ENCODE data around the gene XCR1.
"Not testable (repeated sequence)": the region's sequence is repeated elsewhere in the genome, so short reads cannot be mapped to it uniquely, and the experiment has no call there.

The XCR1 gene, protein sequence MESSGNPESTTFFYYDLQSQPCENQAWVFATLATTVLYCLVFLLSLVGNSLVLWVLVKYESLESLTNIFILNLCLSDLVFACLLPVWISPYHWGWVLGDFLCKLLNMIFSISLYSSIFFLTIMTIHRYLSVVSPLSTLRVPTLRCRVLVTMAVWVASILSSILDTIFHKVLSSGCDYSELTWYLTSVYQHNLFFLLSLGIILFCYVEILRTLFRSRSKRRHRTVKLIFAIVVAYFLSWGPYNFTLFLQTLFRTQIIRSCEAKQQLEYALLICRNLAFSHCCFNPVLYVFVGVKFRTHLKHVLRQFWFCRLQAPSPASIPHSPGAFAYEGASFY

GRCh38 chr3:46027021-46027705, at the start of gene XCR1:
XCR1 (minus strand) TSS chr3:46027483; CDS start chr3:46021947, 5,536 bp downstream.
- no peak for DNase-seq

DNA sequence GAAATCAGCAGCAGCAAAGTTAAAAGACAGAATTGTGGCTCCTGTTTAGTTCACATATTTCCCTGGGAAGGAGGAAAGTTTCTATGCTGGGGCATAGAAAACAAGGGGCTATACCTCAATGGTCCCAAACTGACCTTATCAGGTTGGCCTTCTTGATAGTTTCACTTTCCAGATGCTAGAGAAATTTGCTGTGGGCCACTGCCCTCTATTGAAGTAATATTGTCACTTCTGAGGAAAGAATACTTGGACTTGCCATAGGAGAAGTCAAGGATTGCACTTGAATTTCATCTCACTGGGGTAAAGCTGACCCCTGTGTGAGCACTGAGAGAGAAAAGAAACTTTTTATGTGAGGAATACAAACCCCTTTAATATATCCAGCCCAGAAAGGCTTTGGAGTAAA, 49.3 kb upstream of the XCR1 start:
- DNase-seq = no peak

DNA sequence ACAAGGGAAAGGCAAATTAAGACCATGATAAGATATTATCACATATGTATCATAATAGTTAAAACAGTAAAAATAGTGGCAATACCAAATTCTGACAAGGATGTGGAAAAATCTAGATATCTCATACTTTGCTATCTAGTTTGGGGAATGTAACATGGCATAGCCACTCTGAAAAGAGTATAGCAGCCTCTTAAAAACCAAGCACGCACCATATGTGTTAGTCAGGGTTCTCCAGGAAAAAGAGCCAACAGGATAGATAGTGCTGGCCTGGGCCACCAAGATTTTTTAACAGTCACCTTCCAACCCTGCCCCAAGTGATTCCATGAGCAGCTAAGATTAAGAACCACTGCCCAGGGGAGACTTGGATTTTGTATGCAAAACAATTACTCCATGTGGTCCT, 48.5 kb upstream of the XCR1 start:
- DNase-seq = no peak

DNA sequence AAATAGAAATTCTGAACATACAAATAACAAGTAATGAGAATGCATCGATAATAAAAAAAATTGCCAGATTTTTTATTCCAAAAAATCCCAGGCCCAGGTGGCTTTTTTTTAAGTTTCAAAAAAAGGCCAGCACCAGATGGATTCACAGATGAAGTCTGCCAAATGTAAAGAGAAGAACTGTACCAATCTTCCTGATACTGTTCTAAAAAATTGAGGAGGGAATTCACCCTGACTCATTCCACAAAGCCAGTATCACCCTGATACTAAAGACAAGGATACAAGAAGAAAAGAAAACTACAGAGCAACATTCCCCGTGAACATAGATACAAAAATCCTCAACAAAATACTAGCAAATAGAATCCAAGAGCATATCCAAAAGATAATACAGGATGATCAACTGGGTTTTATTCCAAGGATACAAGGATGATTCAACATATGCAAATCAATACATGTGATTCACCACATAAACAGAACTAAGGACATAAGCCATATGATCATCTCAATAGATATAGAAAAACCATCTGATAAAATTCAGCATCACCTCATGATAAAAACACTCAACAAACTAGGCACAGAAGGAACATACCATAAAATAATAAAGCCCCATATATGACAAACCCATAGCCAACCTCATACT, 44.1 kb upstream of the XCR1 start:
- no peak for DNase-seq

GRCh38 chr3:46070595-46071093, 43.4 kb upstream of the XCR1 start:
- no peak for DNase-seq

GRCh38 chr3:46068501-46068900, 41.2 kb upstream of the XCR1 start:
- DNase-seq = no peak

DNA sequence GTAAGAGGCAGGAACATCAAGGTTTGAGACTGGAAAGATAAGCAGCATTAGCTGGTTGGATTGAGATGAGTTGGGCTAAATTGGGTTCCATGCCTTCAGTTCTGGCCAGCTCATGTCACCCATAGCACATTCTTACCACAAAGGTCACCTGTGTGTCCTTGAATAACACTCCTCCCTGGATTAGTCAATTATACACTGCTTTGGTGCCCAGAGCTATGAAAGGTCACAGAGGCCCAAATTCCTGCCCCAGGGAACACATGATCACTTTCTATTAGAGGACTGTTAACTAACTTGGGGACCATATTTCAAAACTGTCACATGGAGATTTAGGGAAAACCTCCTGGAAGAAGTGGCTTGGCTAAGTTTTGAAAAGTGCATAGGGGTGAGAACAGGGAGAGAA, 40.1 kb upstream of the XCR1 start:
- DNase-seq = no peak

DNA sequence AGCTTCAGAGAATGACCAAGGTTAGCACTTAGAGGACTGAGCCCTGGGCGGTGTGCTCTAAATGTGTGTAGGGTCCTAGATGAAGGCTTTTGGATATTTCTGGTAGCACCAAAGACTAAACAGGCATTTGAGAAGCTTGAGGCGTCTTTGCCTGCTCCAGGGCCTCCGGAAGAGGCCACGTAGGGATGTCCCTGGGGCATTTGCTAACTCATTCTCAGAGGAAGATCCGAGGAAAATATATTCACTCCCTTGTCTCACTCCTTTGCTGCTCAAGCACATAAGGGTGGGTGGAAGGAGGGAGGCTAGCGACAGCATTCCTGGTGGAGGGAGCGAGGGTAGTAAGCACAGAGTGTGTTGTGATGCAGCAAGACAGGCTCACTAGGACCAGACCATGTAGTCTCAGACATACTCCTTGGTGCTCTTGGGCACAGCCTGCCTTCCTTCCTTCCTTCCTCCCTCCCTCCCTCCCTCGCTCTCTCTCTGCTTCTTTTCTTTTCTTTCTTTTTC, 38.5 kb upstream of the XCR1 start:
- DNase-seq = no peak

GRCh38 chr3:46065294-46065705, 38.0 kb upstream of the XCR1 start:
- peak; percentile 32 for DNase-seq

DNA sequence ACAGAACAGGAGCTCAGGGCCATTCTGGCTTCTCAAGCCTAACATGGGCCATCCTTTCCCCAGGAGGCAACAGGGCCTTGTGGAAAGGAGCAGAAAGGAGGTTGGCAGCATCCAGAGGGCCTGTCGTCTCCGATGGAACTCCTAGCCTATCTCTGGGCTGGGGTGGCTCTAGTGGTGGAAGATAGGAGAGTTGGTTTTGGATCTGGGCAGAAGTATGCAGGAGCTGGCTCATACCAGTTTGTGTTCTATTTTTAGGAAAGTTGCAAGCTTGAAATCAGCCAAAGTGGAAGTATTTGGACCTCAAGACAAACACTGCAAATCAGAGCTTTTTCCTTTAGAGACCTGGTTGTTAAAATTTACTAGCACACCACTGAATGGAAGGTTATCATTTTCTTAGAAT, 35.4 kb upstream of the XCR1 start:
- no peak for DNase-seq

DNA sequence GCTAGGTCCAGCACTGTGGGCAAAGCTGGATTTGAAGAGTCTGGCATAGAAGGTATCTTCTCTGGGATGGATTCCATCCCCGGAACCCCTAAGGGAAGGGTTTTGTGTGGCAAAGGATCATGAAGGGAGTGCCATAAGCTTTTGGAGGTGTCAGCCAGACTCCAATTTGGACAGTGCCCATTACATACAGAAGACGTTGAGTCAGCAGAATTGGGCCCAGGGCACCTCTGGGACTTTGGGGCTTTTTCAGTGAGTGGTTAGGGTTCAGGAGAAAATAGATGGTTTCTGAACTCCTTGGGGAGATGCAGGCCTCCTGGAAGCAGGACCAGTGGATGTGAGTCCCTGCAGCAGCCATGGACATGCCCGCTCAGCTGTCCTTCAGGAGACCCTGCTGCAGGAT, 34.6 kb upstream of the XCR1 start:
- DNase-seq = no peak

DNA sequence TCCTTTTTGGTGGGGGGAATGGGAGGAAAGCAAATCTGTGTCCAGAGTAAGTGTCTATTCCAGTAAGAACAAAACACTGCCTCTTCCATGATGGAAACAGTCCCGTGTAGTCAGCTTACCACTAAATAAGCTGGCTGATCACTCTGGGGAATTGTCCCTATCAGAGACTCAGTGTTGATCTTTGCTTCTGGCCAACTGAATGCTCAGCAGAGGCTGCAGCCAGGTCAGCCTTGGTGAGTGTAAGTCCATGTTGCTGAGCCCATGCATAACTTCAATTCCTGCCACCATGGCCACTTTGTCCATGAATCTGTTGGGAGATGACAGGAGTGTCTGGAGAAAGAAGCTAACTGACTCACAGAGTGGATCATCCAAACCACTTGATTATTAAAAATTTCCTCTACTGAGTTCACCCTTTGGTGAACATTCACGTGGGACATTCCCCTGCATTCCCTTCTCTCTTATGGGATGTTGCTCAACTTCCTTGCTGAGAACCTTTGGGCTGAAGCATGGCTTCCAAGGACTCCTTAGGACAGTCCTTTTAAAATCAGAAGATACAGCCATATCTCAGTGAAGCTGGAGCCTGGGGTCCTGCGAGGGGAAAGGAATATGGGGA, 33.9 kb upstream of the XCR1 start:
- DNase-seq = no peak

DNA sequence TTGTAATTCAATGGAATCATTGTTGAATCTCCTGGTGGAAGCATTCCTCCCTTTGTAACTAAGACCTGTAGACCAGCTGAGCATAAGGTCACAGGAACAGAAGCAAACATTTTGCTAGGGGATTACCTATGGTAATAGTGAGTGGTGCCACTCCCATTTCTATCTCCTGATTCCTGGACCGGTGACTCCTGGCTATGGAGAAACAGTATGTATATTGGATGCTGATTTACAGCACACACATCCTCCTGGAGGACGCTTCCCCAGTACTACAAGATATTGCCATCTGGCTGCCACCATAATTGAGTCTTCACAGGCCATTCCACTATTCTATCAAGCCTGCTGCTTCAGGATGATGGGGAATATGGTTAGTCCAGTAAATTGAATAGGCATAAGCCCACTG, 33.3 kb upstream of the XCR1 start:
- no peak for DNase-seq

DNA sequence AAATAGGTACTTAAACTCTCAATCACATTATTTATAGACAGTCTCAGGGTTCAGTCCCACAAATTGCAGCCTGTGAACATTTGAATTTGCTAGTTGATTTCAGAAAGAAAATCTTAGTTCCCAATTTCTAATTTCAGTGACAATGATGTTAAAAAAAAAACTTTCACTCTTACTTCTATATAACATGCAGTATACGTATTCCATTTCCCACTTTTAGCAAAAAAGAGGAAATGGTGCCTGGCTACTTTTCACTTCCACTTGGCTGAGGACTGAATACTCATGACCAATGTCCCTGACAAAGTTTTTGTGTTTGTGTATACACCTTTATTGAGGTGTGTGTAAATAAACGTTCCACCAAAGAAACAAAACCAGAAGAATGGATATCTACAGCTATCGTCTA, 32.1 kb upstream of the XCR1 start:
- no peak for DNase-seq

DNA sequence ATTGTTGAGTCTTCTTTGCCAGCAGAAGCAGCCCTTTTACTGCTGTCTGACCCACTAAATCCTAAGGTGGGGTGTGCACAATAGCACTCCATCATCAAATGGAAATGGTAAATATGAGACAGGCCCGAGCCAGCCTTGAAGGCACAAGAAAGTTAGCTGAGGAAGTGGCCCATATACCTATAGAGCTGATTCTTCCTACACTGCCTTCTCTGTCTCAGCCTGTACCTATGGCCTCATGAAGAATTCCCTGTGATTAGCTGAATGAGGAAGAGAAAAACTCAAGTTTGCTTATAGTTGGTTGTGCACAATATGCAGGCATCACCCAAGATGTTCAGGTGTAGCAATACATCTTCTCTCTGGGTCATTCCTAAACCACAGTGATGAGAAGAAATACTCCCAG, 31.7 kb upstream of the XCR1 start:
- DNase-seq = no peak

GRCh38 chr3:46057716-46058115, 30.4 kb upstream of the XCR1 start:
- DNase-seq = no peak

DNA sequence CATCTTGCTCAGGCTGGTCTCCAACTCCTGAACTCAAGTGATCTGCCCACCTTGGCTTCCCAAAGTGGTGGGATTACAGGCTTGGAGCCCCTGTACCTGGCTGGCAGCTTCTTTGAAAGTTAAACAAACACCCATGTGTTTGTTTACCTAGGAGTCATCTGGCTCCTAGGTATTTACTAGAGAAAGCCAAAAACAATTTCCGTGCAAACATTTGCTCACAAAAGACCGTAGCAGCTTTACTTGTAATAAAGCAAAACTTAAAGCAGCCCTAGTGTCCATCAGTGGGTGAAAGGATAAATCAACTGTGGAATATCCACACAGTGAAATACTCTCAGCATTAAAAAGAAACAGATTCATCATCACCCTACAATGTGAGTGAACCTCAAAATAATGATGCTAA, 29.4 kb upstream of the XCR1 start:
- no peak for DNase-seq

GRCh38 chr3:46053761-46054515, 26.7 kb upstream of the XCR1 start:
- not testable (repeated sequence) for DNase-seq

GRCh38 chr3:46053265-46053664, 26.0 kb upstream of the XCR1 start:
- DNase-seq = not testable (repeated sequence)

DNA sequence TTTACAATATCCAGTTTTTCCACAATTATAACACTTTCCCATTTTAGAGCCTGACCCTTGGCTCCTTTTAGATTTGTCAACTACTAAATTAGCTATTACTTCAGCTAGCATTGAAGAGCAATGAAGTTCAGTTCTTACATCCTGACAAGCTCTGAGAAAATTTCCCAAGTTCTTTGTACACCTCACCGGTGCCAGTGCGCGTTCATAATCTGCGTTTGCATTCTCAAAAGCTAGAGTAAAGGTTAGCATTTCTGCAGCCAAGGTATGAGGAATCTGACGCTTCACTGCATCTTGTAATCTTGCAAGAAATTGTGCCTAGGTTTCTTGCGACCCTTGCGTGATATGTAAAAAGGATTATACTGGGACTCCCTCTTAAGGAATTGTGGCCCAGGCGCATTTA, 25.2 kb upstream of the XCR1 start:
- DNase-seq = no peak

DNA sequence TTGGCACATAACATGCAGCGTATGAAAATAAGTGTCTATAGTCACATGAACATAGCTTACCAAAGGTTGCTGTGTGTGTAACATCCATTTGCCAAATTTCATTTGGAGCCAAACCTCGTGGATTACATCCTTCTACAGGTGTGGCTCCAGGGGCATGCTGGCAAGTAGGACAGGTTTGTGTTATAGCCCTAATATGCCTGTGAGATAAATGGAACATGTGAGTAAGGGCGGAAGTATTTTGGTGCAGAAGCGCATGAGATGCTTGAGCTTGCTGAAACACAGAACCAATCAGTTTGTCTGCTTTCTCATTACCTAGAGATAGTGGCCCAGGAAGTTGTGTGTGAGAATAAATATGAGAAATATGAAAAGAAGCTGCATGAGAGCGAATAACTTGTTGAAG, 21.8 kb upstream of the XCR1 start:
- DNase-seq = no peak

- not testable (repeated sequence) for DNase-seq
Measured at GRCh38 chr3:46046231-46046630, 18.9 kb upstream of the XCR1 start.

DNA sequence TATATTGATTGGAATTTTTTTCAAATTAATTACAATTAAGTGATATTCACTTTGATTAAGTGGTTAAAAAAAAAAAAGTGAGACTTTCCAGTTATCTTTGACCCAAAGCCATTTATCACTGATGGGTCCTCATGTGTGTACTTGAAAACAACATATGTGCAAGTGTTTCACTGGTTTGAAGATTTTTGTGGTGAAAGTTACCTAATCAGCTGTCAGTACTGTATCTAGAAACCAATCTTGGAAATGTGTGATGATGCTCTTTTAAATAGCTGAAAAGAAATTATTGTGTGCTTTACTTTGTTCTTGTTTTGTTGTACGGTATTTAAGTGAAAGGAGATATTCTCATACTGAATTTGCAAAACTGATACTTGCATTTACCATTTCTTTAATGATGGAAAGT, 11.6 kb upstream of the XCR1 start:
- DNase-seq = no peak
